GM23338 (cell line): ENCODE data around the gene GUCY1B1. TPM values are rescaled to one million over a fixed set of nuclear protein-coding genes. Genes with fewer than 3 reads are reported as not detected.

ENCODE experiments used
- ATAC-seq: fragments of 200-7000 bp; cut with Tn5 transposase; 3 replicates; pipeline ENCODE4 v1.9.1; 2020
- DNase-seq: peaks from one replicate; pipeline ENCODE4 v3.0.0-alpha.2; 2015; ENCODE audit warnings: low spot score
- H2AFZ ChIP-seq: fragments of 200-600 bp; sonication (generic); 2 replicates; pipeline ENCODE4 v1.8.0; 2016; ENCODE audit warnings: antibody characterized with exemption, mild to moderate bottlenecking, moderate library complexity
- H3F3A ChIP-seq: fragments of 200-600 bp; sonication (generic); replicated peaks from 2 replicates; pipeline ENCODE4 v1.8.0; 2017; ENCODE audit warnings: antibody characterized with exemption, mixed run types, low read depth
- H3K27ac ChIP-seq: fragments of 200-600 bp; sonication (generic); 2 replicates; pipeline ENCODE4 v1.6.1; 2016; ENCODE audit warnings: low read depth
- H3K27me3 ChIP-seq: fragments of 200-600 bp; sonication (generic); 2 replicates; pipeline ENCODE4 v1.8.0; 2016; ENCODE audit warnings: mild to moderate bottlenecking, mixed run types, moderate library complexity; ENCODE audit not compliant: insufficient read depth
- H3K36me3 ChIP-seq: fragments of 200-600 bp; sonication (generic); 2 replicates; pipeline ENCODE4 v1.8.0; 2016; ENCODE audit warnings: mild to moderate bottlenecking; ENCODE audit not compliant: insufficient read depth
- H3K4me1 ChIP-seq: fragments of 200-600 bp; sonication (generic); 2 replicates; pipeline ENCODE4 v1.8.0; 2016; ENCODE audit warnings: mild to moderate bottlenecking, moderate library complexity; ENCODE audit not compliant: insufficient read depth
- H3K4me2 ChIP-seq: fragments of 200-600 bp; sonication (generic); 2 replicates; pipeline ENCODE4 v1.7.1; 2017; ENCODE audit warnings: mixed run types
- H3K4me3 ChIP-seq: fragments of 200-600 bp; sonication (generic); 2 replicates; pipeline ENCODE4 v1.6.1; 2016; ENCODE audit warnings: mixed run types
- H3K79me2 ChIP-seq: fragments of 200-600 bp; sonication (generic); replicated peaks from 2 replicates; pipeline ENCODE4 v1.8.0; 2017; ENCODE audit warnings: mild to moderate bottlenecking; ENCODE audit not compliant: insufficient read depth
- H3K9me2 ChIP-seq: fragments of 200-600 bp; sonication (generic); 2 replicates; pipeline ENCODE4 v1.8.0; 2017; ENCODE audit not compliant: insufficient read depth
- H4K20me1 ChIP-seq: fragments of 200-600 bp; sonication (generic); replicated peaks from 2 replicates; pipeline ENCODE4 v1.8.0; 2017; ENCODE audit warnings: mild to moderate bottlenecking; ENCODE audit not compliant: insufficient read depth
- H3K27ac Mint-ChIP-seq: 2 replicates; pipeline ENCODE4 v1.8.0; 2020; ENCODE audit warnings: inconsistent platforms, mild to moderate bottlenecking, moderate library complexity, mixed read lengths
- H3K27me3 Mint-ChIP-seq: 3 replicates; pipeline ENCODE4 v1.8.0; 2022; ENCODE audit warnings: low read depth, mild to moderate bottlenecking, moderate library complexity, mixed read lengths, inconsistent platforms; ENCODE audit not compliant: insufficient read depth, poor library complexity
- H3K36me3 Mint-ChIP-seq: 3 replicates; pipeline ENCODE4 v1.8.0; 2021; ENCODE audit warnings: low read depth, mild to moderate bottlenecking, inconsistent platforms, moderate library complexity, mixed read lengths
- H3K4me1 Mint-ChIP-seq: 3 replicates; pipeline ENCODE4 v1.8.0; 2020; ENCODE audit warnings: mild to moderate bottlenecking, inconsistent platforms, mixed read lengths
- H3K4me3 Mint-ChIP-seq: 3 replicates; pipeline ENCODE4 v1.8.0; 2021; ENCODE audit warnings: moderate library complexity, mild to moderate bottlenecking, inconsistent platforms, mixed read lengths
- H3K9me3 Mint-ChIP-seq: 3 replicates; pipeline ENCODE4 v1.8.0; 2020; ENCODE audit warnings: moderate library complexity, mild to moderate bottlenecking, inconsistent platforms, mixed read lengths
- CREB1 ChIP-seq: fragments of 250-450 bp; sonication (Bioruptor Pico); IDR thresholded peaks from 2 replicates; pipeline ENCODE4 v1.5.0; 2020; ENCODE audit warnings: low read depth, mild to moderate bottlenecking, moderate library complexity
- EZH2 ChIP-seq: fragments of 200-600 bp; sonication (generic); IDR thresholded peaks from one replicate; pipeline ENCODE4 v1.8.0; 2017; ENCODE audit warnings: antibody characterized with exemption, mild to moderate bottlenecking, low read depth; ENCODE audit not compliant: unreplicated experiment
- EZH2phosphoT487 ChIP-seq: fragments of 200-600 bp; sonication (generic); IDR thresholded peaks from one replicate; pipeline ENCODE4 v1.8.1; 2018; ENCODE audit warnings: antibody characterized with exemption; ENCODE audit not compliant: unreplicated experiment
- JUNB ChIP-seq: IDR thresholded peaks from one replicate; pipeline ENCODE4 v1.6.1; 2016; ENCODE audit warnings: antibody characterized with exemption; ENCODE audit not compliant: unreplicated experiment
- STAT1 ChIP-seq: IDR thresholded peaks from one replicate; pipeline ENCODE4 v1.6.1; 2016; ENCODE audit warnings: antibody characterized with exemption; ENCODE audit not compliant: unreplicated experiment
- ZNF331 ChIP-seq: fragments of 250-450 bp; sonication (Bioruptor Pico); IDR thresholded peaks from 2 replicates; pipeline ENCODE4 v1.5.0; 2020; ENCODE audit warnings: low read depth, mild to moderate bottlenecking, moderate library complexity
- polyA plus RNA-seq: library from polyadenylated mRNA; unstranded; fragments of >200 nt; fragmentation: Nextera tagmentation; extraction: Ambion mirVana; gene quantifications from 2 replicates; pipeline ENCODE4 v1.2.1, GENCODE V29; 2016
- total RNA-seq: library from RNA; depleted of rRNA; stranded (reverse); fragments of >200 nt; shearing (Covaris generic); gene quantifications from 2 replicates; pipeline ENCODE4 v1.2.3, GENCODE V29; 2014
- TF ChIP-seq, protein P1 (sequence below), 2 experiments: fragments of 200-600 bp in 1 of 2; sonication (generic) in 1 of 2; conservative IDR thresholded peaks; 2 replicates each; pipeline versions ENCODE4 v1.5.1 to v1.6.1; 2016 to 2017; ENCODE audit warnings: antibody characterized with exemption in 2 of 2, low read depth in 2 of 2, mild to moderate bottlenecking in 2 of 2, moderate library complexity in 1 of 2
- TF ChIP-seq, protein P2 (sequence below): IDR thresholded peaks from one replicate; pipeline ENCODE4 v1.6.1; 2018; ENCODE audit warnings: antibody characterized with exemption; ENCODE audit not compliant: unreplicated experiment

The GUCY1B1 gene
- total and polyA plus RNA-seq, 2 experiments from 2014 or later = 2.6 to 4.3 TPM

DNA sequence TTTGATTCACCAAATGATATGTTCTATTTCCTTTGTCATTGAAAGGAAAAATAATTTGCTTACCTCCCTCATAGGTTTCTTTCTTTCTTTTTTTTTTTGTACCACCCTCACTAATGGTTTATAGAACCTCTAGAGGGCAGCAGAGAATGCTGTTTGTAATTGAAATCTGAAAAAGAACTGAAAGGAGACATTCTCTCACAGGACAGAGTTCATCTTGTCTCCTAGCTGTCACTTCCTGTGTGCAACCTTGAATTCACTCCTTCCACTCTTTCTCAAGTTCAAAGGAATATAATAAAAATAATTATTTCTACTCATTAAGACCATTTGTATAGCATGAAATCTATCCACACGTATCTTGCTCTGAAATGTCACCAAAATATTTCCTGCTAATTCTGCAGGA lies 51.0 kb downstream of the GUCY1B1 start (continued):
- TF ChIP-seq CREB1 (CRISPR knock-in tag) (peak; percentile 66; the same call in 1 of the 2 replicates), STAT1 (no peak), EZH2phosphoT487 (no peak)

GRCh38 chr4:155811083-155811482 lies 52.3 kb downstream of the GUCY1B1 start:
- H3K4me3 Mint-ChIP-seq = no peak overlapping the region
- Histone ChIP-seq H3K36me3 (no peaks in the 10 kb centered on the region), H3K27me3 (no peaks in the 10 kb centered on the region), H3K27ac (no peak overlapping the region), H3K4me1 (no peaks in the 10 kb centered on the region), H3K9me2 (no peaks in the 10 kb centered on the region), H3K79me2 (no peaks in the 10 kb centered on the region), H2AFZ (no peak overlapping the region), H3K4me2 (no peak overlapping the region), H3K4me3 (no peak overlapping the region), H3F3A (no peaks in the 10 kb centered on the region), H4K20me1 (no peaks in the 10 kb centered on the region)
- H3K27me3 Mint-ChIP-seq = peaks cover 1% of the 10 kb centered on the region
- DNase-seq (no peak), ATAC-seq (no peak)
- H3K27ac Mint-ChIP-seq = no peak overlapping the region
- no peaks in the 10 kb centered on the region for H3K9me3 Mint-ChIP-seq
- no peak for TF ChIP-seq ZNF331 (CRISPR knock-in tag)
- TF ChIP-seq, protein P1, sequence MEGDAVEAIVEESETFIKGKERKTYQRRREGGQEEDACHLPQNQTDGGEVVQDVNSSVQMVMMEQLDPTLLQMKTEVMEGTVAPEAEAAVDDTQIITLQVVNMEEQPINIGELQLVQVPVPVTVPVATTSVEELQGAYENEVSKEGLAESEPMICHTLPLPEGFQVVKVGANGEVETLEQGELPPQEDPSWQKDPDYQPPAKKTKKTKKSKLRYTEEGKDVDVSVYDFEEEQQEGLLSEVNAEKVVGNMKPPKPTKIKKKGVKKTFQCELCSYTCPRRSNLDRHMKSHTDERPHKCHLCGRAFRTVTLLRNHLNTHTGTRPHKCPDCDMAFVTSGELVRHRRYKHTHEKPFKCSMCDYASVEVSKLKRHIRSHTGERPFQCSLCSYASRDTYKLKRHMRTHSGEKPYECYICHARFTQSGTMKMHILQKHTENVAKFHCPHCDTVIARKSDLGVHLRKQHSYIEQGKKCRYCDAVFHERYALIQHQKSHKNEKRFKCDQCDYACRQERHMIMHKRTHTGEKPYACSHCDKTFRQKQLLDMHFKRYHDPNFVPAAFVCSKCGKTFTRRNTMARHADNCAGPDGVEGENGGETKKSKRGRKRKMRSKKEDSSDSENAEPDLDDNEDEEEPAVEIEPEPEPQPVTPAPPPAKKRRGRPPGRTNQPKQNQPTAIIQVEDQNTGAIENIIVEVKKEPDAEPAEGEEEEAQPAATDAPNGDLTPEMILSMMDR (conservative IDR thresholded peaks at IDR 0.05; ENCODE audit: low read depth in 2 of 2) = no peak
- no peak for TF ChIP-seq JUNB
- TF ChIP-seq STAT1 = no peak
- TF ChIP-seq EZH2 = no peak
- no peaks in the 10 kb centered on the region for H3K36me3 Mint-ChIP-seq
- H3K4me1 Mint-ChIP-seq = no peaks in the 10 kb centered on the region

DNA sequence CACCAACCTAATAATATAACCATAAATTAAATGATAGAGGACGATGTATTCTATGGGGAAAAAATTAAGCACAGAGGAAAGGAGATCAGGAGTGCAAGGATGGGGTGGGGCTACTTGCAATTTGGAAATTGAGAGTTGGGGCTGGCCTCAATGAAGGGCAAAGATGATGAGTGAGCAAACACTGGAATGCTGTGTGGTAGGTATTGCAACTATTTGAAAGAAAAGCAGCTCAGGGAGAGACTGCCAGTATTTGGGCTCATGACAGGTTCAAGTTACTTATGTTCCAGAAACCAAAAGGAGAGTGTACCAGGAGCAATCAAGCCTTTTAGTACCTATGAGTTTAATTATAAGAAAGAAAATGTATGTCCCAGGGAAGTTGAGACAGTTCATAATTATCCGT lies 59.8 kb downstream of the GUCY1B1 start:
- no peaks in the 10 kb centered on the region for H3K9me3 Mint-ChIP-seq
- TF ChIP-seq, protein P2, sequence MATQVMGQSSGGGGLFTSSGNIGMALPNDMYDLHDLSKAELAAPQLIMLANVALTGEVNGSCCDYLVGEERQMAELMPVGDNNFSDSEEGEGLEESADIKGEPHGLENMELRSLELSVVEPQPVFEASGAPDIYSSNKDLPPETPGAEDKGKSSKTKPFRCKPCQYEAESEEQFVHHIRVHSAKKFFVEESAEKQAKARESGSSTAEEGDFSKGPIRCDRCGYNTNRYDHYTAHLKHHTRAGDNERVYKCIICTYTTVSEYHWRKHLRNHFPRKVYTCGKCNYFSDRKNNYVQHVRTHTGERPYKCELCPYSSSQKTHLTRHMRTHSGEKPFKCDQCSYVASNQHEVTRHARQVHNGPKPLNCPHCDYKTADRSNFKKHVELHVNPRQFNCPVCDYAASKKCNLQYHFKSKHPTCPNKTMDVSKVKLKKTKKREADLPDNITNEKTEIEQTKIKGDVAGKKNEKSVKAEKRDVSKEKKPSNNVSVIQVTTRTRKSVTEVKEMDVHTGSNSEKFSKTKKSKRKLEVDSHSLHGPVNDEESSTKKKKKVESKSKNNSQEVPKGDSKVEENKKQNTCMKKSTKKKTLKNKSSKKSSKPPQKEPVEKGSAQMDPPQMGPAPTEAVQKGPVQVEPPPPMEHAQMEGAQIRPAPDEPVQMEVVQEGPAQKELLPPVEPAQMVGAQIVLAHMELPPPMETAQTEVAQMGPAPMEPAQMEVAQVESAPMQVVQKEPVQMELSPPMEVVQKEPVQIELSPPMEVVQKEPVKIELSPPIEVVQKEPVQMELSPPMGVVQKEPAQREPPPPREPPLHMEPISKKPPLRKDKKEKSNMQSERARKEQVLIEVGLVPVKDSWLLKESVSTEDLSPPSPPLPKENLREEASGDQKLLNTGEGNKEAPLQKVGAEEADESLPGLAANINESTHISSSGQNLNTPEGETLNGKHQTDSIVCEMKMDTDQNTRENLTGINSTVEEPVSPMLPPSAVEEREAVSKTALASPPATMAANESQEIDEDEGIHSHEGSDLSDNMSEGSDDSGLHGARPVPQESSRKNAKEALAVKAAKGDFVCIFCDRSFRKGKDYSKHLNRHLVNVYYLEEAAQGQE = no peak
- no peak for TF ChIP-seq STAT1
- H3K4me3 ChIP-seq = no peak overlapping the region

More for the DNA sequence above, 59.8 kb downstream of the GUCY1B1 start:
- DNase-seq (no peak), ATAC-seq (no peak)
- H3K4me3 Mint-ChIP-seq = no peak overlapping the region
- no peaks in the 10 kb centered on the region for H3K36me3 Mint-ChIP-seq
- no peak overlapping the region for H3K27ac Mint-ChIP-seq
- H4K20me1 ChIP-seq = no peaks in the 10 kb centered on the region
- no peak overlapping the region for H3K4me2 ChIP-seq
- no peaks in the 10 kb centered on the region for H3K9me2 ChIP-seq
- H3F3A ChIP-seq = no peaks in the 10 kb centered on the region
- no peak overlapping the region for H3K27ac ChIP-seq
- no peaks in the 10 kb centered on the region for H3K4me1 ChIP-seq
- no peak overlapping the region; the same call in 1 of the 2 replicates for H2AFZ ChIP-seq
- H3K36me3 ChIP-seq = no peaks in the 10 kb centered on the region
- H3K4me1 Mint-ChIP-seq = peaks cover 13% of the 10 kb centered on the region
- H3K79me2 ChIP-seq = no peaks in the 10 kb centered on the region
- H3K27me3 ChIP-seq = no peaks in the 10 kb centered on the region
- peaks cover 5% of the 10 kb centered on the region for H3K27me3 Mint-ChIP-seq
